C4-2B (cell line): ENCODE results near the gene SCN4A.
"Not testable (repeated sequence)": the region's sequence is repeated elsewhere in the genome, so short reads cannot be mapped to it uniquely, and the experiment has no call there.

Experiments used
- H3K27ac ChIP-seq: fragments of 450-650 bp; 2 replicates; pipeline ENCODE4 v1.5.1; 2017
- TF ChIP-seq, protein P1 (sequence below): fragments of 450-650 bp; conservative IDR thresholded peaks from 2 replicates; pipeline ENCODE4 v1.5.1; 2017; ENCODE audit warnings: mild to moderate bottlenecking

The SCN4A gene

DNA sequence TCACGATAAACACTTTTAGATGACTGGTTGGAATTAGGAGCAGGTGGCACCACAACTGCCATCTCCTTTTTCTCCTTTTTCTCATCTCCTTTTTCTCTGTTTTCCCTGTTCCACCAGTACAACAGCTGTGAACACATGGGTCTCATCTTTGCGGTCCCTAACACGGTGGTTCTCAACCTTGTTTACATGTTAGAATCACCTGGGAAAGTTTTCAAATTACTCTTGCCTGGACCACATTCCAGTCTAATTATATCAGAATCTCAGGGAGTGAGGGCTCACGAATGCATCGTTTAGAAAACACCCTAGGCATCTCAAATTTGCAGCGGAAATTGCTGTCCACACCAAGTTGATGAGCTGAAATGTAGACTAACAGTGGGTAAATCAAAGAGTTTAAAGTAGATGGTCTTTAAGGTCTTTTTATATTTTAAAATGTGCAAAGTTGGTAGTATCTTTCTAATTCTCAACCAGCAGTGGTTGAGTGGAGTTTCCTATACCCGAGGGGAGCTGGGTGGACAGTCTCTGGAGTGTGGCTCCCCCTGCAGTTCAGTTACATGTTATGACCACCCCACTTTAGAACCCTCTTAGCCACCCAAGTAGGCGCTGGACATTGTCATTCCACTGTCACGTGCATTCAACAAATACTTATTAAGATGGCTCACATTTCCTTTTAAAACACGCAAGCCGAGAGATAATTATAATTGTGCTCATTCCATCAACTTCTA is 80.2 kb downstream of the SCN4A start:
- TF ChIP-seq, protein P1, sequence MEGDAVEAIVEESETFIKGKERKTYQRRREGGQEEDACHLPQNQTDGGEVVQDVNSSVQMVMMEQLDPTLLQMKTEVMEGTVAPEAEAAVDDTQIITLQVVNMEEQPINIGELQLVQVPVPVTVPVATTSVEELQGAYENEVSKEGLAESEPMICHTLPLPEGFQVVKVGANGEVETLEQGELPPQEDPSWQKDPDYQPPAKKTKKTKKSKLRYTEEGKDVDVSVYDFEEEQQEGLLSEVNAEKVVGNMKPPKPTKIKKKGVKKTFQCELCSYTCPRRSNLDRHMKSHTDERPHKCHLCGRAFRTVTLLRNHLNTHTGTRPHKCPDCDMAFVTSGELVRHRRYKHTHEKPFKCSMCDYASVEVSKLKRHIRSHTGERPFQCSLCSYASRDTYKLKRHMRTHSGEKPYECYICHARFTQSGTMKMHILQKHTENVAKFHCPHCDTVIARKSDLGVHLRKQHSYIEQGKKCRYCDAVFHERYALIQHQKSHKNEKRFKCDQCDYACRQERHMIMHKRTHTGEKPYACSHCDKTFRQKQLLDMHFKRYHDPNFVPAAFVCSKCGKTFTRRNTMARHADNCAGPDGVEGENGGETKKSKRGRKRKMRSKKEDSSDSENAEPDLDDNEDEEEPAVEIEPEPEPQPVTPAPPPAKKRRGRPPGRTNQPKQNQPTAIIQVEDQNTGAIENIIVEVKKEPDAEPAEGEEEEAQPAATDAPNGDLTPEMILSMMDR: peak; percentile 37

DNA sequence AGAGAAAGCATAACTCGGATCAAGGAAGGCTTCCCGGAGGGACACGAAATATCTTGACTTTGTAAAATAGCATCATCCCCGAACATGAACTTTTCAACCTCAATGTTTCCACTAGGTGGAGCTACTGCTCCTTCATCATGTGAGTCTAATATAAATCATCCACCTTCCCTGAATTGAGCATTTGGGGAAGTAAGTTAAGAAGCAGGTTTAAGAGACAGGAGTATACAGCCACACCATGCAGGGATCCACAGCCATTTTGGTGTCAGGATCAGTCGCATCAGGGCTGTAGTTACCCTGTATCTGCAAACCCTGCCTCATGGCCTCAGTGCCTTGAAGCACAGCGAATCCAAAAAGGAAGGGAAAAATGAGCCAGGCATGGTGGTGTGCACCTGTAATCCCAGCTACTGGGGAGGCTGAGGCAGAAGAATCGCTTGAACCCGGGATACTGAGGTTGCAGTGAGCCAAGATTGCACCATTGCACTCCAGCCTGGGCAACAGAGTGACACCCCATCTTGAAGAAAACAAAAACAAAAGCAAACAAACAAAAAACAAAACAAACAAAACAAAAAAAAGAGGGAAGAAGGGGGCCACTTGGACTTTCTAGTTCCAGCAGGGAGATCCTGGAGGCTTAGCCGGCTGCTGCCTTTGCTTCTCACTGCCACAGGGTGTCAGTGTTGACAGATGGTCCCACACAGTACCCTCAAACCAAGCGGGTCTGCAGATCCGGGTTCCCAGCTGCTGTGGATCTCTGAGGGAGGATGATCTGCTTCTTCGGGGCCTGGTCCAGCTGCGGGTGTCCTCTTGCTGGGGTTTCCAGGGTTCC is 83.5 kb downstream of the SCN4A start:
- TF ChIP-seq, protein P1: peak; percentile 79
- not testable (repeated sequence) for H3K27ac ChIP-seq

More for the DNA sequence above, 80.2 kb downstream of the SCN4A start:
- H3K27ac ChIP-seq: not testable (repeated sequence)
